Stimulated activated CD4-positive, alpha-beta T cell treated with anti-CD3 and anti-CD28 coated beads, Interleukin-4, amount 100 ng/mL, for 4 hours (primary cell): ENCODE measurements around the gene CLCC1.
"Not testable (repeated sequence)": the region's sequence is repeated elsewhere in the genome, so short reads cannot be mapped to it uniquely, and the experiment has no call there.

Source experiments
- DNase-seq, 2 experiments: peaks; one replicate each; pipeline ENCODE4 v3.0.0-alpha.2; 2020

CLCC1 gene, protein sequence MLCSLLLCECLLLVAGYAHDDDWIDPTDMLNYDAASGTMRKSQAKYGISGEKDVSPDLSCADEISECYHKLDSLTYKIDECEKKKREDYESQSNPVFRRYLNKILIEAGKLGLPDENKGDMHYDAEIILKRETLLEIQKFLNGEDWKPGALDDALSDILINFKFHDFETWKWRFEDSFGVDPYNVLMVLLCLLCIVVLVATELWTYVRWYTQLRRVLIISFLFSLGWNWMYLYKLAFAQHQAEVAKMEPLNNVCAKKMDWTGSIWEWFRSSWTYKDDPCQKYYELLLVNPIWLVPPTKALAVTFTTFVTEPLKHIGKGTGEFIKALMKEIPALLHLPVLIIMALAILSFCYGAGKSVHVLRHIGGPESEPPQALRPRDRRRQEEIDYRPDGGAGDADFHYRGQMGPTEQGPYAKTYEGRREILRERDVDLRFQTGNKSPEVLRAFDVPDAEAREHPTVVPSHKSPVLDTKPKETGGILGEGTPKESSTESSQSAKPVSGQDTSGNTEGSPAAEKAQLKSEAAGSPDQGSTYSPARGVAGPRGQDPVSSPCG

DNA sequence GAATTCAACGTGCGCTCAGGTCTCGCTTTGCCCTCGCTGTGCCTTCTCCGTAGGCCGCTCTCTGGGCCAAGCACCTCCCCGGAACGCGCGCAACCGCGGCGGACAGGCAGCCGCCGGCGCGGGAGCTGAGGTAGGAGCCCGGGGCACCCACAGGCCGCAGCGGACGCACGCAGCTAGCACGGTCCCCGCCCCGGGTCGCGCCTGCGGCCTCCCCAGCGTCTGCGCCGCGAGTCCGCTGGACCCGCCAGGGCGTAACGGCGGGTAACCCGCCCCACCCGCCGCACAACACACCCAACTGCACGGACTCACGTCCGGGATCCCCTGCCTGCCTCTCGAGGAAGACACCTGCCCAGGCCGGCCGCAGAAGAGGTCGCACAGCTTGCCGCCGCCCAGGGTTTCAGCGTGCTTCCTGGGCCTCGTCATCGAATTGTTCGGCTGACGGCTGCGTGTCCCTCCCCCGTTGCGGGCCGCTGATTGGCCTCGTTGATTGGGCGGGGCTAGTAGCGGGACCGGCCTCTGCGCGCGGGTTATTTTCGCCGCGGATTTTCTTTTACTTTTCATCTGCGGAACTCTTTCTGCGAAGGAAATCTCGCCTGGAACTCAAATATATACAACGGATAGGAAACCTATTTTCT, at the start of gene CLCC1:
Gene CLCC1 (minus strand): TSS at position 433 of the 635 bp plus-strand sequence. CDS start 13,047 bp downstream, outside the sequence.
- DNase-seq, result peak; percentile 87 to 88

DNA sequence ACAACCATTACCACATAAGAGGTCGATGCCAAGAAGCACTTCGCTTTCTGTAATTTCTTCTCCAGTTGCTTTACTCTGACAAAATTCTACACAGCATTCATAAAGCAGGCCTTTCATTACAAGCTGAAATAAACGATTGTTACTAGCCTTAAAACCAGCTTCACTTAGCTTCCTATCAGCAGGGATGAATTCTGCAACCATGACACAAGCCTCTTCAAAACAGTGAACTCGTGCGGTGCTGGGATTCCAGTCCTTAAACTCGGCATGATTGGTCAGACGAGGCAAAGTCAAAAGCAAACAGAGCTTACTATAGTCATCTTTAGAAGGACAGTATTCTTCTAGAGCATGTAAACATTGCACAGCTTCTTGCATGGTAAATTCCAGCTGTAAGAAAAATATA, 48.1 kb upstream of the CLCC1 start:
- no peak for DNase-seq

DNA sequence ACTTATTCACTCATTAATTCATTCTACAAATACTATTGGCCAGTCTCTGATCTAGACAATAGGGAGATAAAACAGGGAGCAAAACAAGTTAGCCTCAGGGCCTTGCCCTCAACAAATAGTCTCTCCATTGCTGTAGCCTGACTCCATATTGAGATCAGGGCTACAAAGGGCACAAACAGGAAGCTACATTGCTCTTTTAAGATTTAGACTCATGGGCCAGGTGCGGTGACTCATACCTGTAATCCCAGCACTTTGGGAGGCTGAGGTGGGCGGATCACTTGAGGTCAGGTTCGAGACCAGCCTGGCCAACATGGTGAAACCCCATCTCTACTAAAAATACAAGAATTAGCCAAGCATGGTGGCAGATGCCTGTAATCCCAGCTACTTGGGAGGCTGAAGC, 33.3 kb upstream of the CLCC1 start:
- not testable (repeated sequence) for DNase-seq

DNA sequence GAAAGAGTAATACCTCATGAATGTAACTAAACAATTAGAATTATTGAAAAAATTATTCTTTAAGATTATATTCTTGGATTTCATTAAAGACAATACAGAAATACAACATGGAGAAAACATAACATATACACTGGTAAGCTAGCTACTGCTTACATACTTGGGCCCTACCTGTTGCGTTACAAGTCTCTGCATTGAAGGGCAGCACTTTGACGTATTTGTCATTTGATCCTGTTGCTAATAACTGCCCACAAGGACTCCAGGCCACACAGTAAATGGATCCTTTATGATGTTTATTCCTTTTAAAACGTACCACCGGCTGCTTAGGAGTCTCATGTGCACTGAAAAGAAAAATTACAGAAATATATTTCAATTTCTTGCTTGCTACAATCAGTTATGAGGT, 19.8 kb upstream of the CLCC1 start:
- DNase-seq, result no peak

DNA sequence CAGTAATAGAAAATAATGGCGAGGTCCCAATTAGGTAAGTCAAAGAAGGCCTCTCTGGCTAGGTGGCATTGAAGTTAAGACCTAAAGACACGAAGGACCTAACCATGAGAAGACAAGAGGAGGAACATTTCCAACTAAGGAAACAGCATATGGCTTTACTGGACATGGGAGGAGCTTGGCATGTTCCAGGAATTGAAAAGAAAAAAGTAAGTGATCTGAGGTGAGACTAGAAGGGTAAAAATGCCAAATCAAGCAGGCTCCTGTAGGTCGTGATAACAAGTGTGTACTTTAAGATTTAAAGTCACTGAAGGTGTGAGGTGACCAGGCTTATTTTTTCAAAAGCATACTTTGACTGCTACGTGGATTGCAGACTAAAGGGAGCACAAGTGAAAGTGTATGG, 13.4 kb upstream of the CLCC1 start:
- DNase-seq, result no peak

DNA sequence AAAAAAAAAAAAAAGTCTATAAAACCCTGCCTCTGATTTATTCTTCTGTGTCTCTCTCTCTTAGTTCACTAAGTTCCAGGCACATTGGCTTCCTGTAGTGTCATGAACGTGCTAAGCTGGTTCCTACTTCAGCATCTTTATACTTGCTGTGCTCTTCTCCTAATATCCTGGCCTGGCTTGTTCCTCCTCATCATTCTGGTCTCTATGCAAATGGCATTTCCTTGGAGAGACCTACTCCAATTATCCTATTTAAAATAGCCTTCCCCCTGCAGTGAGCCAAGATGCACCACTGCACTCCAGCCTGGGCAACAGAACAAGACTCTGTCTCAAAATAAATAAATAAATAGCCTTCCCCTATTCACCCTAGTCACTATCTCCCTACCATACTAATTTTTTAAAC, 9.7 kb upstream of the CLCC1 start:
- no peak for DNase-seq

DNA sequence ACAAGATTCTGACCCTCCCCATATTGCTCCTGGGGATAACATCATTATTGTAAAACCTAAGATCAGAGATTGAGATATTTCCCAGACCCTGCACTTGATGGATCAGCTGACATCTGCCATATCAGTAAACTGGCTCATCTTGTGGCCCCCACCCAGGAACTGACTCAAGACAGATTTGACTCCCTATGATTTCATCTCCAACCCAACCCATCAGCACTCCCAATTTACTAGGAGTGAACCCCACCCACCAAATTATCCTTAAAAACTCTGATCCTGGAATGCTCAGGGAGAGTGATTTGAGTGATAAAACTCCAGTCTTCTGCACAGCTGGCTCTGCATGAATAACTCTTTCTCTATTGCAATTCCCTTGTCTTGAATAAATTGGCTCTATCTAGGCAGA, 6.1 kb upstream of the CLCC1 start:
- DNase-seq, result no peak

DNA sequence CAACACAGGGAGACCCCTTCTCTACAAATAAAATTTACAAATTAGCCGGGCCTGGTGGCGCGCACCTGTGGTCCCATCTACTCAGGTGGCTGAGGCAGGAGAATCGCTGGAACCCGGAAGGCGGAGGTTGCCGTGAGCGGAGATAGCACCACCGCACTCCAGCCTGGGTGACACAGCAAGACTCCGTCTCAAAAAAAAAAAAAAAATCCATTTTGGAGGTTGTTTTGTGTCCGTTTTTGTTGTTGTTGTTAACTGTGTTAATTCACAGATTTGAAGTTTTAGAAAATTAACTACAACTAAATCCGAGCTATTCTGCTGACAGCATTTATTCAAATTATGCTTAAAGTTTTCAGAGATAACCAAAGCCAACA, 618 bp downstream of the CLCC1 start:
- peak; percentile 15 to 22 for DNase-seq

DNA sequence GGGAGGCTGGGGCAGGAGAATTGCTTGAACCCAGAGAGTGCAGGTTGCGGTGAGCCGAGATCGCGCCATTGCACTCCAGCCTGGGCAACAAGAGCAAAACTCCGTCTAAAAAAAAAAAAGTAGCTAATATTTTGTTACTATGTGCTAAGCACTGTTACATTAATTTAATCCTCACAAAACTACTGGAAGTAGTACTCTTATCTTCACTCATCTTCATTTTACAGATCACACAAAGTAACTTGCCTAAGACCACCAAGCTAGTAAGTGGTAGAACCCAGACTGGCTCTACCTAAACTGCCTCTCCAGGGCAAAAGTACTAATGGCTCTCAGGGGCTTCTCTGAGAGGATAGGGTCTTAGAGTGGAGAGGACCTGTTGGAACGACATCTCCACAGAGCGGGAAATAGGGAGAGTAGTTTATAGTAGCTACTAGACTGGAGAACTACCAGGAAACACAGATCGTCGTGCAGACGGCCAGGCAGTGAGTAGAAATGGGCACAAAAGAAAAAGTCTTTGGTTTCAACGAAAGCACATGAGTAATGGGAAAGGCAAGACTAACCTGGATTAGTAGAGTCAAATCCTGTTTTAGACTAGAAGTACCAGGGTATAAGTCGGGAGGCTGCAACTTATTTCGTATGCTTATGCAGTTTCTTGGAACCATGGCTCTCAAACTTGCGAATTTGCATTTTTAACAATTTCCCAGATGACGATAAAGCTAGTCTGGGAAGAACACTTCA, 1.4 kb downstream of the CLCC1 start:
- DNase-seq, result no peak

DNA sequence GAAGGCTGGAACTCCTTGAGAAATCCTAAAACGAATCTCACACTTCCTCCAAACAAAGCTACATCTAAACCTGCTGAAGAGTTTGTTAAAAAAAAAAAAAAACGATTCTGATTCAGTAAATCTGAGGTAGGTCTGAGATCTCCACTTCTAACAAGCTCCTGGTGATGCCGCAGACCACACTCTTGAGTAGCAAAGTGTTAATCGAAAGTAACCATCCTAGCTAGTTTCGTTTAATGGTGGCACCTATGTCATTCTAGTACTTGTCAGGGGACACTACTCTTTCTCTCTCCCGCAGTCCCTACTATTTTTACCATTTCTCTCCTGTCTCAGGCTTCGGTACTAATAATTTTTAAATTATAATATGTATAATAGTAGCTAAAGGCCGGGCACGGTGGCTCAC, 2.1 kb downstream of the CLCC1 start:
- DNase-seq, result no peak

DNA sequence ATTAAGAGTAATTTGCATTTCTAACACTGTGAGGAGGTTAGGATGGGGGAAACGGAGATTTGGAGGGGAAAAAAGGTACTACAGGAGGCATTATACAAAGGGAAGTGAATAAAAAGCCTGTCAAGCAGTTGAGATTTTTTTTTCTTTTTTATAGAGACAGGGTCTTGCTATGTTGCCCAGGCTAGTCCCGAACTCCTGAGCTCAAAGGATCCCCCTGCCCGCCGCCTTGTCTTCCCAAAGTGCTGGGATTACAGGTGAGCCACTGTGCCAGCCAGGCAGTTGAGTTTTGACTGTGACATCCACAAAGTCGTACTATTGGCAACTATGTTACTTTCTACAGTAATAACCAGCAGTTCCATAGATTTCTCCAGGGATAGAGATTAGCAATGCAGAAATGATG, 2.6 kb downstream of the CLCC1 start:
- no peak for DNase-seq

DNA sequence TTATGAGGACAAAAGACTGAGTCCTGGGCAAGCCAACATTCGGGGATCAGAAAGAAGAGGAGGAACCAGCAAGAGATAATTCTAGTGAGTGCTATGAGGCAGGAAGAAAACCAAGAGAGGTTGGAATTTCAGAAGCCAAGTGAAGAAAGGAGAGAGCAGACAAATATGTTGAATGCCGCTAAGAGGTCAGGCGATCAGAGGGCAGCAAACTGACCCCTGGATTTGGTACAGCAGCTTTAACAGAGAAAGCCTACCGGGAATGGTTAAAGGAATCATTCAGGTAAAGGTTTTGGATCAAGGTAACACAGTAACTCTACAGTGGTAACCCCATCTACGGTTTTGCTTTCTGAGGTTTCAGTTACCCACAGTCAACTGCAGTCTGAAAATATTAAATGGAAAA, 5.4 kb downstream of the CLCC1 start:
- no peak for DNase-seq

DNA sequence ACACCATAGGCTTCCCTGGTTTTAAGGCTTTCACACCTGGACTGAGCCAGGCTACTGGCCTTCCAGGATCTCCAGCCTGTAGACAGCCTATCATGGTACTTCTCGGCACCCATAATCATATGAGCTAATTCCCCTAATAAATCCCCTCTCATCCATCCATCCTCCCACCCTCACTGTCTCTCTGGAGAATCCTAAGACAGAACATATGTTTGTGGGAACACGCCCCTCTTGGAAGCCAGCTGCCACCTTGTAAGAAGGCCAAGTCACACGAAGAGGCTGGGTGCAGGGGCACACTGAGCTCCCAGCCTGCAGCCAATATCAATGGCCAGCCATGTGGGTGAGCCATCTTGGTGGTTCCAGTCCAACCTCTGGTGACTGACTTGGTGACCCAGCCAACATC, 7.4 kb downstream of the CLCC1 start:
- no peak for DNase-seq

DNA sequence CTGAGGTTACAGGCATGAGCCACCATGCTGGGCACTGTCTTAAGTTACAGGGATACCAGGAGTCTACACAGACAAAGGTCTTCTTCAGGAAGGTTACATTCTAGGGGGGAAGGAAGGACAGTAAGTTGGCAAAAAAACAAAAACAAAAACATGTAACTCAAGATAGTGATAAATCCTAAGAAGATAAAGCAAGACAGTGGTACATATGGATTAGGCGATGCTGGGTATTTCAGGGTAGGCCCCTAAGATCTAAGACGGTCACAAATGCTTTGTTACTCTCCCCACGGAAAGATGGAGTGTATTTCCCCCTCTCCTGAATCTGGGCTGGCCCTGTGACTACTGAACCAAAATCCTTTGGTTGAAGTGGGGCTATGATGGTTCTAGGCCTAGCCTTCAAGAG, 8.2 kb downstream of the CLCC1 start:
- no peak for DNase-seq

DNA sequence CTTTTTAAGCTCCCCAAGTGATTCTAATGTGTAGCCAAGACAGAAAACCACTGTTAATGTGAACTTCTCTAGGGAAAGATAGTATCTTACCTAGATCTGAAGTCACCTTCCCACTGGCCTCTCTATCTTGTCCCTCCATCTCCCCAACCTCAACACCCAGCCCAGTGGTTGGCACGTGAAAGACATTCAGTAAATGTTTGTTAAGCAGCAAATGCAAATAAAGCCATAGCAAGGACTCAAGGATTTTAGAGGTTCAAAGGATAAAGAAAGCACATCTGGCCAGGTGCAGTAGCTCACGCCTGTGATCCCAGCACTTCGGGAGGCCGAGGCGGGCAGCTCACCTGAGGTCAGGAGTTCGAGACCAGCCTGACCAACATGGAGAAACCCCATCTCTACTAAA, 9.8 kb downstream of the CLCC1 start:
- DNase-seq, result no peak

DNA sequence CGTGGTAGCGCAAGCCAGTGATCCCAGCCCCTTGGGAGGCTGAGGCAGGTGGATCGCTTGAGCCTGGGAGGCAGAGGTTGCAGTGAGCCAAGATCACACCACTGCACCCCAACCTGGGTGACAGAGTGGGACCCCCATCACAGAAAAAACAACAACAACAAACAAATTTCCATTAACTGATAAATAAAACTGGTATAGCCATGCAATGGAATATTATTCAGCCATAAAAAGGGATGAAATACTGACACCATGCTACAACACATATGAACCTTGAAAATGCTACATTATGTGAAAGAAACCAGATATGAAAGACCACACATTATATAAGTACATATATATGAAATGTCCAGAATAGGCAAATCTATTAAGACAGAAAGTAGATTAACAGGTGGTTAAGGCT, 12.0 kb downstream of the CLCC1 start:
- no peak for DNase-seq

DNA sequence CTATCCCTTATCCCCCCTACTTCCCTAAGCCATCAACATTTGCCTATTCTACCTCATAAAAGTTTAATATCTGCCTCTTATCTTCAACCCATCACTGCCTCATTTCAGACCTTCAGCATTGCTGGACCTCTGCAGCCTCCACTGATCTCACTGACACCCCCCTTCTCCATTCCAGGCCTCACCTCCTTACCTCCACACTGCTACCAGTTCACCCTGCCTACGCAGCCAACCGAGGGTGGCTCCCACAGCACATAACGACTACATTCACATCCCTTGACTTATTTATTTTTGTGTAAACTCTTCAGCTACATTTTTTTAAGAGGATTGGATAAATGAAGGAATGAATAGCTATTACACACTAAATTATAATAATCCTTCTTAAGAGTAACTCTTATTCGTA, 14.2 kb downstream of the CLCC1 start:
- no peak for DNase-seq

DNA sequence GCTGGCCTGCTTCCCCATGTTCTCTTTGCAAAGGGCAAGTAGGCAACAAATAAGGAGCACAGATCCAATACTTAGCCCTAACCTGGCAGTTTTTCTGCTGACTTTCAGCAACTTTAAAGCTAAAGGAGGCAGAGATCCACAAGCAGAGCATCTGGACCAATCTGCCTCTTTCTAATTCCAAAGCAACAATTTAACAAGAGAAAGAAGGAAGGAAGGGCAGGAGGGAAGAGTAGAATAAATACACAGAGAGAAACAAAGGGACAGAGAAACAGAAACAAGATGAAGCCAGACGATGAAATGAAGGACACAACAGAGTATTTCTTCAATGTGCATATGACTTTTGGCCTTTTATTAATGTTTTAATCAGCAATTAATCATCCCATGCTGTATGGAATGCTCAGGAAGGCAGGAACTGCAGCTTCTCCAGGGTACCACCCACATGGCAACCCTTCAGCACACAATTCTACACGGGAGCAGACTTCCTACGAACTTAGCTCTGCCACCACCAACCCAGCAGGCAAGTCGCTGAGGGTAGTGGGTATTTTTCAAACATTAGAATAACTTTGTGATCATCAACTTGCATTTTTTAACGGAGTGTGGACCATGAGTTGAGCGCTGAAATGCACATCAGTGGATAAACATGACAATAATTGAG, 15.3 kb downstream of the CLCC1 start:
- no peak for DNase-seq

DNA sequence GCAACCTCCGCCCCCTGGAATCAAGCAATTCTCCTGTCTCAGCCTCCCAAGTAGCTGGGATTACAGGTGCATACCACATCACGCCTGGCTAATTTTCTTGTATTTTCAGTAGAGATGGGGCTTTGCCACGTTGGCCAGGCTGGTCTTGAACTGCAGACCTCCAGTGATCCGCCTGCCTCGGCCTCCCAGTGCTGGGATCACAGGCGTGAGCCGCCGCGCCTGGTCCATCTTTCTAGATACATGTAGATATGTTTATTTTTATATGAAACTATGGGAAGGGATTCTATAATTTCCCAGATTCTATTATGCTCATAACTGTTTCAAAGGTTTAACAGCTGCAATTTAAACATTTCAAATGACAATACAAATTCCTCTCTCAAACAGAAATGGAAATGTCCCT, 27.1 kb downstream of the CLCC1 start:
- no peak for DNase-seq

DNA sequence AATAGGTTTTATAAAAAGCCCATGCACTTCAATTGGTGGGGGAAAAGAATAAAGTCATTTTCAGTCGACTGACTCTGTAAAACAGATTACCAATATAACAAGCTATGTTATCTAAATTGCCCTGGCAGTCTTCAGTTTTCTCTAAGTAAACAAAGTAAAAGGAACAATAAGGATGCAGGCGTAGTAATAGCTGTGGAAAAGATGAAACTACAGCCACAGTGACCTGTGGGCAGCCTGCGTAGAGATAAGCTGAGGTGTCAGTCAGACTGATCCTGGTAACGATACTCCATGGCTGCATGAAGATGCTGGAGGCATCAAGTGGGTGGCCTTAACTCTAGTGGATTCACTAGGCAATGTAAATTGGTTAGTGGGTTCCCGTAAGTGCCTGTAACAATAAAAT, 29.3 kb downstream of the CLCC1 start:
- no peak for DNase-seq

DNA sequence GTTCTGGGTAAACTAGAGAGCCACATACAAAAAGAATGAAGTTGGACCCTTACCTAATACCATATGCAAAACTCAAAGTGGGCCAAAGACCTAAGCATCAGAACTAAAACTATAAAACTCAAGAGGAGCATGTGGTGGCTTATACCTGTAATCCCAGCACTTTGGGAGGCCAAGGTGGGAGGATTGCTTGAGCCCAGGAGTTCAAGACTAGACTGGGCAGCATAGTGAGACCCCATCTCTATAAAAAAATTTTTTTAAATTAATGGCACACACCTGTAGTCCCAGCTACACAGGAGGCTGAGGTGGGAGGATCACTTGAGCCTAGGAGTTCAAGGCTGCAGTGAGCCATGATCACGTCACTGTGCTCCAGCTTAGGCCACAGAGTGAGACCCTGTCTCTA, 35.7 kb downstream of the CLCC1 start:
- DNase-seq, result not testable (repeated sequence)

DNA sequence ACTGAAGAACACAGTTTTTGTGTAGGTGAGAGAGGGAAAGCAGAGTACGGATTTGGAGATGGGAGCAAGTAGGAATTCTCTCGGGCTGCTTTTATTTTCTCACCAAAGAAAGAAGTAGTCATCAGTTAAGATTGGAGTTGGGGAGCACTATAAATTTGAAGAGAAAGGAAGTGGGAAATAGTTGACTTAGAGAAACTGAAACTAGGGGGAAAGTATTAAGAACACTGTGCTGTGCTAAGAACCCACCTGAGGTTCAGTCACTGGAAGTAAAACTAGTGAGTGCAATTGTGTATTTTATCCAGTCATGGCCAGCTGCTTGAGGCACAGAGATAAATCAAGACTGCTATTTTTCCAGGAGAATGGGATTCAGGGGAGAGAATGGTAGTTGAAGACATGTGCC, 37.4 kb downstream of the CLCC1 start:
- DNase-seq, result no peak

DNA sequence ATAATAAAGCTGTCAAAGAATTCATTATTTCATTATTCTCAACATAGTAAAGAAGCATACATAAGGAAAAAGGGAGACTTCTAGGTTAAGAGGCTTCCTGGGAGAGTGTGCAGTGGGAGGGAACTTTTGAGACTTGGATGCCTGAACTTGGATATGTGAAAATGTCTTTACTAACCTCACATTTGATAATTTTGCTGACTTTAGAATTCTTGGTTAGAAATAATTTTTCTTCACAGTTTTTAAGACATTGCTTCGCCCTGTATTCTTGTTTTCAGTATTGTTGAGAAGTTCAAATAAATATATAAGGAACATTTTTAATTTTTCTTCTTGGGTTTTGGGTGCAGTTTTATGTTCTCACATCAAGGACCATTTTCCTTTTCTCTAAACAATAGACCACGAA, 46.5 kb downstream of the CLCC1 start:
- no peak for DNase-seq
